Stimulated activated CD8-positive, alpha-beta memory T cell treated with anti-CD3 and anti-CD28 coated beads, Interleukin-7, amount 100 ng/mL, for 24 hours (primary cell): ENCODE measurements around the gene SHTN1.

Source experiments
- DNase-seq: peaks from one replicate; pipeline ENCODE4 v3.0.0-alpha.2; 2020; ENCODE audit warnings: low read depth

SHTN1 gene

DNA sequence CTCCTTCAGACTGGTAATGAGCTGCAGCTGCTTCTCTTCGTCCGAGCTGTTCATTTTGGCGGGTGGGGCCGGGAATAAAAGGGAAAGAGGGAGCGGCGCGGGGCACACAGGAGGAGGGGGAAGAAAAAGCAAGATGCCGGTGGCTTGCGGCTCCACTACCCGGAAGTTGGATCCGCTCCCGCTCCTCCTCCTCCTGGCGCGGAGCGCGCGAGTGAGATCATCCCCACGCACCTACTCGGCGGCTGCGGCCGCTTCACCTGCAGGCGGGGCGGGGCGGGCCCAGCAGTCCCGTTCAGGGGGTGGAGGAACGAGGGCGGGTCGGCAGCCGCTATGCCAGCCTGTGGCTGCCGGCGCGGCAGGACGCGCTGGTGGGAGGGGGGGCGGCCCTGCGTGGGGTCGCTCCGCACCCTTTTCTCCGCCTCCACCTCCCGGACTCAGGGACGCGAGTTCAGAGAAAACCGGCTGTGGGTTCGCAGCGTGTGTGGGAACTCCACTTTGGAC lies at the start of gene SHTN1:
TSS of gene SHTN1 (minus strand) at position 162 of the 501 bp plus-strand sequence. CDS start at position 54, 108 bp downstream.
- DNase-seq, result no peak

DNA sequence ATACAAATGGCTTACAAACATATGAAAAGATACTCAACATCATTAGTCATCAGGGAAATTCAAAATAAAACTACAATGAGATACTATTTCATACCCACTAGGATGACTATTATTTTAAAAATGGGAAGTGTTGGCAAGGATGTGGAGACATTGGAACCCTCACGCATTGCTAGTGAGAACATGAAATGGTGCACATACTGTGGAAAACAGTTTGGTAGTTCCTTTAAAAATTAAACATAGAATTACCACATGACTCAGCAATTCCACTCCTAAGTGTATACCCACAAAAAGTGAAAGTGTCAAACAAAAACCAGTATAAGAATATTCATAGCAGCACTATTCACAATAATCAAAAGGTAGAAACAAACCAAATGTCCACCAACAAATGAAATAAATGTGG lies 48.5 kb upstream of the SHTN1 start:
- DNase-seq, result no peak

DNA sequence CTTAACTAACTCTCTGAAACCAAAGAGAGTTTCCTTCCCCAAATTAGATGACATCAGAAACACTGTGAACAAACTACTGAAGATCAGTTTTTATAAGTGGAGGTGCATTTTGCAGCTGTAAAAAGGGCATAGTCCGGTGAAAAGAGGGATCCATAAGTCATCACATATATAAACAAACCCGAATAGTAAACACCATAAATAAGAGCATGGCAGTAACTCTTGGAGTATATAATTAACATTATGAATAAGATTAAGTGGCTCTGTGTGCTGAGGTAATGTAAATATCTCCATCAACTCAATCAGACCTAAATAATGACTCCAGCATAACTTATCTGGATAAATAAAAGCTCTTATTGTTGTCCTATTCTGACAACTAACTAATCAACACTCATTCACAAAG lies 43.0 kb upstream of the SHTN1 start:
- no peak for DNase-seq

DNA sequence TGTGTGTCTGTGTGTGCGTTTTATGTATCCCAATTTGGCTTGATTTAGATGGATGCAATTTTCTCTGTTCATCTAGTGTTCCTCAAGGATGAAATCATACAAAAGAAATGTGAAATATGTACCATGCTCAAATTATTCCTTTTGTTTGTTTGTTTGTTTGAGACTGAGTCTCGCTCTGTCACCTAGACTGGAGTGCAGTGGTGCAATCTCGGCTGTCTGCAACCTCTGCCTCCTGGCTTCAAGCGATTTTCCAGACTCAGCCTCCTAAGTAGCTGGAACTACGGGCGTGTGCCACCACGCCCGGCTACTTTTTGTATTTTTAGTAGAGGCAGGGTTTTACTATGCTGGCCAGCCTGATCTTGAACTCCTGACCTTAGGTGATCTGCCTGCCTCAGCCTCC lies 11.3 kb upstream of the SHTN1 start:
- DNase-seq, result no peak

GRCh38 chr10:117014835-117015234 lies 9.8 kb upstream of the SHTN1 start:
- DNase-seq, result no peak

DNA sequence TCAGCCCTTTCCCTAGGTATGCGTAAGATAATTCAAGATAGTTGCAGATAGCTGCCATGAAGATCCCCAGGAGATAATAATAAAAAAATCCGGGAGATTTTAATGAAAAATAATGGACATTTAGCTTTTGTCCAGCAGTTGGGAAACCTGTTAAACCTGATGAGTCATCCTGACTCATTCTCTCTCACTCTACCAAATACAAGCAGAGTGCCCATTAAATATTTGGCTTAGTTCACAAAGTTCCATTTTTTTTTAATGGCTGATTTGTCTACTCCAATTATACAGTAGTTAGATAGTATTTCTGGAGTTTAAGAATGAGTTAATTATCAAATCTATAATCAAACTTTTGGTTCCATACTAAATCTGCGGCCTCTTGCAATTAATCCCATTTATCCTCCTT lies 2.1 kb upstream of the SHTN1 start:
- no peak for DNase-seq

- no peak for DNase-seq
Measured at GRCh38 chr10:117005527-117006055, 604 bp upstream of the SHTN1 start.

- no peak for DNase-seq
Measured at GRCh38 chr10:117004227-117005025, 561 bp downstream of the SHTN1 start.

DNA sequence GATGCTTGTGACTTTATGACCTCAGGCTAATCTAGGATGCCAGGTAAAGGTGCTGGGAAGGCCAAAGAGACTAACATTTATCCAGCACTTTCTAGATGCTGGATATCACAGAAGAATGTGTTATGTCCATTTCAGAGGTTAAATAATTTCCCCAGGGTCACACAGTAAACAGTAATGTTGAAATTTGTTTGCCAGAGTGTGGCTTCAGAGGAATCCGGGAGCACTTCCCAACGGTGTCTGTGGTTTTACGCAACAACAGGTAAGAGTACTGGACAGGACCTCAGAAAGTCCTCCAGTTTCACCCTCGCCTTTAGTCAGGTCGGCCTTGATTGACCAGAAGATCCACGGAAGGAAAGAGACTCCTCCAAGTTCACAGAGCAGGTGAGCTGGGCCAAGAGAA lies 1.7 kb downstream of the SHTN1 start:
- DNase-seq, result no peak

- DNase-seq, result no peak
Measured at GRCh38 chr10:117002206-117002605, 2.8 kb downstream of the SHTN1 start.

- DNase-seq, result no peak
Measured at GRCh38 chr10:117001144-117001543, 3.8 kb downstream of the SHTN1 start.

GRCh38 chr10:117000580-117000979 lies 4.4 kb downstream of the SHTN1 start:
- no peak for DNase-seq

- DNase-seq, result no peak
Measured at GRCh38 chr10:116998172-116998571, 6.8 kb downstream of the SHTN1 start.

DNA sequence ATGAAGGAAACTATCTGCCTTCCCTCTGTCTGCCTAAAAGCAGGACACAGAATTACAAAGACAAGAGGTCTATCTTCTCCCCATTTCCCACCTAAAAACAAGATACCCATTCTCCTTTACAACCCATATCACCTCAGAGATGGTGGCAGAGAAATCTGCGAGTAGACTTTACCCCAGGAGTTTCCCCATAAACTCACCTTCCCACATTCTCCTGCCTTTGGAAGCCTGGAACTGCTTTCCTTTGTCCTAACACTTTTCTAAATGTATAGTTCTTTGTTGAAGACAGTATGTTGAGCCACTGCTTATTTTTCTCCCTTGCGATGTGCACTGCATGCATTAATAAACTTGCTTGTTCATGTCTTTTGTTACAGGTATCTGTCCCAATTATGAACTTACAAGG lies 8.0 kb downstream of the SHTN1 start:
- DNase-seq, result no peak

DNA sequence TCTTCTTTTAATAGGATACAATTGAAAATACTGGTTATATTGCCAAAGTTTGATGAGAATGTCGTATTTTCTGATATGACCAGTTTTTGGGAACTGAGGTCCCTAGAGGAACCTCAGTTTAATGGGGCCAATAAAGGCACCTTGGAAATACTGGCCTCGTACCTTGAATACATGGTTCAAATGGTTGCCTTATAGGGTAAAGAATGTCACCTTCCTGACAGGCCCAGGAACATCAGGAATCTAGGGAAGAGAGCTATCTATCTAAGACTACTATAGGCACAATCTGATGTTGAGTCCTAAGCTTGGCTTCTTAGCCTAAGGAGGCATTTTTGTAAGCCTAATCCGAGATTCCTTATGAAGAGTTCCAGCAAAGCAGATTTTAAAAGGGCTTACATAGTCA lies 9.3 kb downstream of the SHTN1 start:
- no peak for DNase-seq

- DNase-seq, result no peak
Measured at GRCh38 chr10:116994113-116994890, 10.7 kb downstream of the SHTN1 start.

DNA sequence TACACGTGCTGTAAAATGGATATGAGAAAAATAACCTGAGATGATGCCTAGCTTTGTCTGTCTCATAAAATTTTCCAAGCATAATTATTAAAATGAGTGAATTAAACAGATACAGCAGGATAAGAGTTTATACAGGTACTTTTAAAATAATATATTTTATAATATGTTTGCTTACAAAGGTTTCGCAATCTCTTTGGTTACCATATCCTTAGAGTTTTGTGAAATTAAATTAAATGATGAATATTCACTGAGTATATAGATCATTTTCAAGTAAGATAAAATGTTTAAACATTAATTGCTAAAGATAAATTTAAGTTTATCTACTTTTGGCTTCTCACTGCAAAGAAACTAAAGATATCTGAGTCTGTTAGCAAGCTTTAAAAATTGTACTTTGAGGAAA lies 11.4 kb downstream of the SHTN1 start:
- DNase-seq, result no peak

DNA sequence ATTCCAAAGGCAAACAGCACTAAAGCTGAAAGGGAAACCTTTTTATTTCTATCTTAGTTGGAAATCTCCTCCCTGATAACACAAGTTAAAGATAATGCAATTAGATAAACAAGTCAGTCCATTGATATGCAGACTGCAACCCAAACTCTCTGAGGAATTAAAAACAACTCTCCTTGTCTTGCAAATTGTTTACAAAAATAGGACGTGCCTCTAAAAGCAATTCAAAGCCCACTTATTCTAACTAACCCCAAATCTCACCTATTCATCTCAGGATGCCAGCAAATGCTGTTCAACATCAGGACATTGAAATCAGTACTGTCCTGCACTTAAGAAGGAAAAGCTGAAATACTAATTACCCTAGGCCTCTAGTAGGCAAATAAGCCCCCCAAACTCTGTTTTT lies 12.8 kb downstream of the SHTN1 start:
- DNase-seq, result no peak

DNA sequence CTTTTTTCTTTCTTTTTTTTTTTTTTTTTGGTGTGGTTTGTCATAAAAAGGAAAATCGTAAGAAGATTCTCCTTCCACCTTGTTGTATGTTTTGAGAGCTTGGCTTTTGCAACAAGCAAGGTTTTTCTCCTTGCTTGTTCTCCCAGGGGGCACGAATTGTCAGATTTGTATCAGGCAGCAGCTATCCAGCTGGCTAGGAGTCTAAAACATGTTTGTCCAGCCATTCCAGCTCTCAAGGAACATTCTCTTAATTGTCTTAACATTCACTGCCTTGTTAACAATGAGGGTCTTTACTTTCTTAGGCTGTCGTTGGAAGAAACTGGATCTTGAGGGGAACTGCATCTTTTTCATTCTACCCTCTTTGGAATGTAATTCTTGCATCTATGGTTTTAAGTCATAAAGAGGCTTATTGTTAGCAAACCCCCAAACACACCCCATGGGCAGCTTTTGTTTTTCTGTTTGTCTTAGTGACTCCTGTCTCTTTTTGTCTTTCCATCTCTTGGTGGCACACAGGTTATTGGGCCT lies 14.6 kb downstream of the SHTN1 start:
- DNase-seq, result no peak

DNA sequence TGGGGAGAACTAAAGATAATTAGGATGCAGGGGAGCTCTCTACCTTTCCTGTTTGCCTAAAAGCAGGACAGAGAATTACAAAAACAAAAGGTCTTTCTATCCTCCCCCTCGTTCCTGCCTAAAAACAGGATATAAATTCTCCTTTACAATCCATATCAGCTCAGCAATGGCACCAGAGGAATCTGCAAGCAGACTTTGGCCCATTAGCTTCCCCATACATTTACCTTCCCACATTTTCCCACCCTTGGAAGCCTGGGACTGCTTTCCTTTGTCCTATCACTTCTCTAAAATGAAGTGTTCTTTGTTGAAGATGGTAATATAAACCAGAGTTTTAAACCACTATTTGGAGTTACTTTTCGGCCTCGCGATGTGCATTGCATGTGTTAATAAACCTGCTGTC lies 15.5 kb downstream of the SHTN1 start:
- no peak for DNase-seq

DNA sequence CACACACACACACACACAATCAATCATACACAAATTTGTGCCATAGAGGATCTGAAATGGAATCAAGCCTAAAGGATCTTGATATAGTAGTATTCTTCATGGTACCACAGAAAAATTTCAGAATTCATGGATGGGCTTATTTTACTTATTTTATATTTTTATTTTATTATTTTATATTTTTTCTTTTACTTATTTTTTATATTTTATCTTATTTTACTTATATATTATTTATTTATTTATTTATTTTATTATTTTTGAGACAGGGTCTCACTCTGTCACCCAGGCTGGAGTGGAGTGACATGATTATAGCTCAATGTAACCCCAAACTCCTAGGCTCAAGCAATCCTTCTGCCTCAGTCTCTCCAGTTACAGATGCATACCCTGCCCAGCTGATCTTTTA lies 16.7 kb downstream of the SHTN1 start:
- no peak for DNase-seq

DNA sequence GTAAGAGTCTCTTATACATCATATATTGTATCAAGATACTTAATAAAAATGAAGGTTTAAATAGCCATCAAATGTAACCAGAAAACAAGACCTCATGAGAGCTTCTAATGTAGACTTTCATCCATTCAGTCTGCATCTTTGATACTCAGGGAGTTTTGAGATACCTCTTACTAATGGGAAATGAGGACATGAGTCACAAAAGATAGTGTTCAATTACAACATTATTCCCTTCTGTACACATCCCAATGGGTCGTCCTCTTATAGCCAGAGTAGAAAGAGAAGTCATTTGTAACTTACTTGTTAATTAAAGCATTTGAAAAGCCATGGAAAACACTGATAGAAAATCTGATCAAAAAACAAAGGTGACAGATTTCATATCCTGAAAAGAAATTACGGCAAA lies 19.4 kb downstream of the SHTN1 start:
- no peak for DNase-seq
